Trophoblast cell (in vitro differentiated cells and primary cell): ENCODE data around the gene KCNAB1.

Experiments used
- DNase-seq, 2 donors: peaks; one replicate each; pipeline ENCODE4 v3.0.0-alpha.2; 2016
- H2AFZ ChIP-seq: 2 replicates; pipeline ENCODE4 v1.6.1; 2013; ENCODE audit warnings: low read length, moderate library complexity, mild to moderate bottlenecking; ENCODE audit not compliant: insufficient read depth, poor library complexity
- H2AK5ac ChIP-seq: 2 replicates; pipeline ENCODE4 v1.6.1; 2013; ENCODE audit warnings: mild to moderate bottlenecking, low read length
- H2BK120ac ChIP-seq: 2 replicates; pipeline ENCODE4 v1.6.1; 2013; ENCODE audit warnings: low read length, mild to moderate bottlenecking, moderate library complexity; ENCODE audit not compliant: insufficient read depth, poor library complexity
- H2BK12ac ChIP-seq: 2 replicates; pipeline ENCODE4 v1.6.1; 2013; ENCODE audit warnings: mild to moderate bottlenecking, low read length, moderate library complexity
- H2BK5ac ChIP-seq: 2 replicates; pipeline ENCODE4 v1.6.1; 2013; ENCODE audit warnings: low read length, low read depth, moderate library complexity, mild to moderate bottlenecking; ENCODE audit not compliant: poor library complexity
- H3K14ac ChIP-seq: 2 replicates; pipeline ENCODE4 v1.6.1; 2013; ENCODE audit warnings: mild to moderate bottlenecking, low read length
- H3K18ac ChIP-seq: 2 replicates; pipeline ENCODE4 v1.6.1; 2013; ENCODE audit warnings: mild to moderate bottlenecking, low read length
- H3K23ac ChIP-seq: 2 replicates; pipeline ENCODE4 v1.6.1; 2013; ENCODE audit warnings: low read length
- H3K27ac ChIP-seq: 2 replicates; pipeline ENCODE4 v1.5.1; 2013; ENCODE audit warnings: low read depth, mild to moderate bottlenecking, inconsistent platforms, low read length, moderate library complexity
- H3K27me3 ChIP-seq: 2 replicates; pipeline ENCODE4 v1.6.1; 2013; ENCODE audit warnings: inconsistent platforms, mild to moderate bottlenecking, low read length, moderate library complexity; ENCODE audit not compliant: insufficient read depth
- H3K36me3 ChIP-seq, 2 experiments: 1 replicate in 1 of 2; 2 replicates in 1 of 2; pipeline ENCODE4 v1.6.1; 2013; ENCODE audit warnings: low read length in 2 of 2, mild to moderate bottlenecking in 2 of 2, moderate library complexity in 1 of 2; ENCODE audit not compliant: insufficient read depth in 2 of 2, control insufficient read depth in 1 of 2
- H3K4ac ChIP-seq: 2 replicates; pipeline ENCODE4 v1.6.1; 2013; ENCODE audit warnings: low read depth, mild to moderate bottlenecking, low read length, moderate library complexity
- H3K4me1 ChIP-seq, 2 experiments: 1 replicate in 1 of 2; 2 replicates in 1 of 2; pipeline ENCODE4 v1.6.1; 2013; ENCODE audit warnings: low read length in 2 of 2, mild to moderate bottlenecking in 2 of 2, moderate library complexity in 1 of 2; ENCODE audit not compliant: insufficient read depth in 2 of 2, control insufficient read depth in 1 of 2
- H3K4me2 ChIP-seq: 2 replicates; pipeline ENCODE4 v1.6.1; 2013; ENCODE audit warnings: inconsistent platforms, mild to moderate bottlenecking, low read length, moderate library complexity
- H3K4me3 ChIP-seq: 2 replicates; pipeline ENCODE4 v1.5.1; 2013; ENCODE audit warnings: mild to moderate bottlenecking, low read depth, low read length, inconsistent platforms
- H3K79me1 ChIP-seq: one replicate; pipeline ENCODE4 v1.6.1; 2013; ENCODE audit warnings: low read length
- H3K79me2 ChIP-seq: 2 replicates; pipeline ENCODE4 v1.6.1; 2013; ENCODE audit warnings: low read length, mild to moderate bottlenecking; ENCODE audit not compliant: control insufficient read depth, insufficient read depth, poor library complexity
- H3K9ac ChIP-seq: 2 replicates; pipeline ENCODE4 v1.6.1; 2013; ENCODE audit warnings: mild to moderate bottlenecking, low read length
- H3K9me3 ChIP-seq: 2 replicates; pipeline ENCODE4 v1.6.1; 2013; ENCODE audit warnings: low read depth, mild to moderate bottlenecking, control low read depth, inconsistent platforms, low read length; ENCODE audit not compliant: insufficient read depth
- H4K12ac ChIP-seq: 2 replicates; pipeline ENCODE4 v1.6.1; 2013; ENCODE audit warnings: low read depth, mild to moderate bottlenecking, low read length, moderate library complexity
- H4K8ac ChIP-seq: 2 replicates; pipeline ENCODE4 v1.6.1; 2013; ENCODE audit warnings: low read depth, mild to moderate bottlenecking, low read length, moderate library complexity
- H4K91ac ChIP-seq: one replicate; pipeline ENCODE4 v1.6.1; 2013; ENCODE audit warnings: low read depth, mild to moderate bottlenecking, low read length, moderate library complexity
- WGBS: extraction: QIAGEN DNeasy Blood & Tissue Kit; methylation state at CpG from one replicate; pipeline ENCODE4 v1.1.7; 2013; ENCODE audit warnings: missing lambda C conversion rate; ENCODE audit not compliant: insufficient read length, insufficient coverage; ENCODE audit errors: extremely low coverage; 5-methylcytosine and 5-hydroxymethylcytosine counted together

The KCNAB1 gene

GRCh38 chr3:156107504-156107903 is 12.9 kb upstream of the KCNAB1 start:
- no peak overlapping the region for H3K9ac ChIP-seq
- no peaks in the 10 kb centered on the region for H3K36me3 ChIP-seq
- H3K4ac ChIP-seq: no peak overlapping the region
- H2AK5ac ChIP-seq: no peak overlapping the region
- H2BK12ac ChIP-seq: no peak overlapping the region
- no peak overlapping the region for H2BK120ac ChIP-seq
- H3K9me3 ChIP-seq: no peaks in the 10 kb centered on the region
- H4K12ac ChIP-seq: no peak overlapping the region
- no peak overlapping the region for H3K27ac ChIP-seq
- H4K8ac ChIP-seq: no peak overlapping the region
- H3K14ac ChIP-seq: no peak overlapping the region
- H3K23ac ChIP-seq: no peak overlapping the region
- WGBS: no CpG with 5 or more reads among the region's 5 CpGs
- H3K4me1 ChIP-seq: no peaks in the 10 kb centered on the region
- H3K79me2 ChIP-seq: no peaks in the 10 kb centered on the region
- H3K4me2 ChIP-seq: no peak overlapping the region
- no peak overlapping the region for H3K18ac ChIP-seq
- H4K91ac ChIP-seq: no peak overlapping the region
- no peak overlapping the region for H2AFZ ChIP-seq
- H2BK5ac ChIP-seq: no peak overlapping the region
- no peak overlapping the region for H3K4me3 ChIP-seq
- no peak for DNase-seq
- no peaks in the 10 kb centered on the region for H3K79me1 ChIP-seq
- H3K27me3 ChIP-seq: no peaks in the 10 kb centered on the region

GRCh38 chr3:156108616-156109015 is 11.8 kb upstream of the KCNAB1 start:
- no peaks in the 10 kb centered on the region for H3K27me3 ChIP-seq
- H2AK5ac ChIP-seq: no peak overlapping the region
- H3K14ac ChIP-seq: no peak overlapping the region
- WGBS: no CpG with 5 or more reads among the region's 3 CpGs
- no peaks in the 10 kb centered on the region for H3K36me3 ChIP-seq
- H2BK12ac ChIP-seq: no peak overlapping the region
- no peak overlapping the region for H4K8ac ChIP-seq
- no peak overlapping the region for H4K91ac ChIP-seq
- DNase-seq: no peak
- no peak overlapping the region for H3K23ac ChIP-seq
- no peaks in the 10 kb centered on the region for H3K79me2 ChIP-seq
- H2BK120ac ChIP-seq: no peak overlapping the region
- no peak overlapping the region for H3K4me3 ChIP-seq
- H3K9me3 ChIP-seq: no peaks in the 10 kb centered on the region
- H4K12ac ChIP-seq: no peak overlapping the region
- H3K27ac ChIP-seq: no peak overlapping the region
- H2AFZ ChIP-seq: no peak overlapping the region
- no peak overlapping the region for H3K9ac ChIP-seq
- no peak overlapping the region for H2BK5ac ChIP-seq
- no peak overlapping the region for H3K4me2 ChIP-seq
- no peak overlapping the region for H3K18ac ChIP-seq
- H3K79me1 ChIP-seq: no peaks in the 10 kb centered on the region
- no peak overlapping the region for H3K4ac ChIP-seq
- H3K4me1 ChIP-seq: no peaks in the 10 kb centered on the region

GRCh38 chr3:156109989-156110388 is 10.4 kb upstream of the KCNAB1 start:
- Histone ChIP-seq H3K4me3 (no peak overlapping the region), H3K27me3 (no peaks in the 10 kb centered on the region), H2BK120ac (no peak overlapping the region), H3K23ac (no peak overlapping the region), H3K4me2 (no peak overlapping the region), H3K36me3 (no peaks in the 10 kb centered on the region), H2BK5ac (no peak overlapping the region), H3K79me2 (no peaks in the 10 kb centered on the region), H3K18ac (no peak overlapping the region), H3K27ac (no peak overlapping the region), H4K12ac (no peak overlapping the region), H3K14ac (no peak overlapping the region), H2BK12ac (no peak overlapping the region), H3K79me1 (no peaks in the 10 kb centered on the region), H3K4me1 (no peaks in the 10 kb centered on the region), H4K91ac (no peak overlapping the region), H4K8ac (no peak overlapping the region), H2AFZ (no peak overlapping the region), H3K9me3 (no peaks in the 10 kb centered on the region), H2AK5ac (no peak overlapping the region), H3K4ac (no peak overlapping the region), H3K9ac (no peak overlapping the region)
- no peak for DNase-seq
- WGBS: no CpG with 5 or more reads among the region's 9 CpGs

GRCh38 chr3:156126467-156126866 is 6.1 kb downstream of the KCNAB1 start:
- H3K18ac ChIP-seq: no peak overlapping the region
- no peak overlapping the region for H4K8ac ChIP-seq
- H3K27me3 ChIP-seq: no peaks in the 10 kb centered on the region

More at GRCh38 chr3:156126467-156126866, 6.1 kb downstream of the KCNAB1 start:
- whole genome bisulfite sequencing: no CpG with 5 or more reads among the region's 3 CpGs
- Histone ChIP-seq H3K79me2 (no peaks in the 10 kb centered on the region), H2AK5ac (no peak overlapping the region), H2AFZ (no peak overlapping the region), H3K9ac (no peak overlapping the region), H3K23ac (no peak overlapping the region), H3K4me1 (no peaks in the 10 kb centered on the region), H3K27ac (no peak overlapping the region), H3K14ac (no peak overlapping the region), H2BK12ac (no peak overlapping the region), H2BK120ac (no peak overlapping the region), H3K79me1 (no peaks in the 10 kb centered on the region), H3K4ac (no peak overlapping the region), H3K9me3 (no peaks in the 10 kb centered on the region), H3K4me2 (no peak overlapping the region), H2BK5ac (no peak overlapping the region), H3K4me3 (no peak overlapping the region), H3K36me3 (no peaks in the 10 kb centered on the region), H4K91ac (no peak overlapping the region), H4K12ac (no peak overlapping the region)
- DNase-seq: no peak
